GM23248 (cell line): Measurements from ENCODE around the gene MVP. TPM values are rescaled to one million over a fixed set of nuclear protein-coding genes. Genes with fewer than 3 reads are reported as not detected.
"Not testable (repeated sequence)": the region's sequence is repeated elsewhere in the genome, so short reads cannot be mapped to it uniquely, and the experiment has no call there.

Experiments used
- DNase-seq: peaks from one replicate; pipeline ENCODE4 v3.0.0-alpha.2; 2015
- H2AFZ ChIP-seq: fragments of 200-600 bp; sonication (generic); 2 replicates; pipeline ENCODE4 v1.6.1; 2016; ENCODE audit warnings: antibody characterized with exemption
- H3F3A ChIP-seq: fragments of 200-600 bp; sonication (generic); 2 replicates; pipeline ENCODE4 v1.6.1; 2016; ENCODE audit warnings: mild to moderate bottlenecking, antibody characterized with exemption, mixed run types; ENCODE audit not compliant: insufficient read depth
- H3K27ac ChIP-seq: fragments of 200-600 bp; sonication (generic); 2 replicates; pipeline ENCODE4 v1.5.1; 2016; ENCODE audit warnings: mild to moderate bottlenecking
- H3K27me3 ChIP-seq: fragments of 200-600 bp; sonication (generic); replicated peaks from 2 replicates; pipeline ENCODE4 v1.6.1; 2016; ENCODE audit warnings: mild to moderate bottlenecking; ENCODE audit not compliant: insufficient read depth
- H3K36me3 ChIP-seq: fragments of 200-600 bp; sonication (generic); 2 replicates; pipeline ENCODE4 v1.6.1; 2016; ENCODE audit warnings: low read depth, mild to moderate bottlenecking
- H3K4me1 ChIP-seq: fragments of 200-600 bp; sonication (generic); 2 replicates; pipeline ENCODE4 v1.6.1; 2016; ENCODE audit warnings: mild to moderate bottlenecking; ENCODE audit not compliant: insufficient read depth
- H3K4me2 ChIP-seq: fragments of 200-600 bp; sonication (generic); one replicate; pipeline ENCODE4 v1.6.1; 2016; ENCODE audit warnings: mild to moderate bottlenecking; ENCODE audit not compliant: unreplicated experiment
- H3K4me3 ChIP-seq: fragments of 200-600 bp; sonication (generic); 2 replicates; pipeline ENCODE4 v1.5.1; 2016; ENCODE audit warnings: mild to moderate bottlenecking
- H3K79me2 ChIP-seq: fragments of 200-600 bp; sonication (generic); 2 replicates; pipeline ENCODE4 v1.6.1; 2016; ENCODE audit warnings: mild to moderate bottlenecking; ENCODE audit not compliant: insufficient read depth
- H3K9ac ChIP-seq: fragments of 200-600 bp; sonication (generic); 2 replicates; pipeline ENCODE4 v1.6.1; 2016; ENCODE audit warnings: mild to moderate bottlenecking
- H3K9me2 ChIP-seq: fragments of 200-600 bp; sonication (generic); 2 replicates; pipeline ENCODE4 v1.6.1; 2016; ENCODE audit warnings: mixed run types, mild to moderate bottlenecking, moderate library complexity; ENCODE audit not compliant: insufficient read depth
- H3K9me3 ChIP-seq: fragments of 200-600 bp; sonication (generic); one replicate; pipeline ENCODE4 v1.6.1; 2017; ENCODE audit warnings: low read depth
- H4K20me1 ChIP-seq: fragments of 200-600 bp; sonication (generic); 2 replicates; pipeline ENCODE4 v1.6.0; 2016; ENCODE audit not compliant: insufficient read depth
- EZH2 ChIP-seq: fragments of 200-600 bp; sonication (generic); IDR thresholded peaks from 2 replicates; pipeline ENCODE4 v1.6.1; 2018; ENCODE audit warnings: antibody characterized with exemption, mild to moderate bottlenecking; ENCODE audit not compliant: insufficient read depth, poor library complexity, severe bottlenecking
- EZH2phosphoT487 ChIP-seq: fragments of 200-600 bp; sonication (generic); IDR thresholded peaks from 2 replicates; pipeline ENCODE4 v1.6.1; 2018; ENCODE audit warnings: antibody characterized with exemption, moderate library complexity, mild to moderate bottlenecking, low read depth; ENCODE audit not compliant: insufficient read depth
- WGBS, 2 experiments: methylation state at CpG; one replicate each; pipeline ENCODE4 v1.1.6; 2015 to 2017; ENCODE audit warnings: low lambda C conversion rate in 2 of 2, low coverage in 1 of 2; ENCODE audit errors: missing lambda C conversion rate in 2 of 2; 5-methylcytosine and 5-hydroxymethylcytosine counted together
- in situ Hi-C: fragments of 300-500 bp; cut with MboI; formaldehyde crosslinking; loops from 2 replicates; pipeline ENCODE4 v1.15.0; 2020
- polyA plus RNA-seq: library from polyadenylated mRNA; unstranded; fragments of >200 nt; fragmentation: Nextera tagmentation; extraction: Ambion mirVana; gene quantifications from 2 replicates; pipeline ENCODE4 v1.2.1, GENCODE V29; 2016
- total RNA-seq: library from RNA; depleted of rRNA; stranded (reverse); fragments of >200 nt; shearing (Covaris generic); gene quantifications from 2 replicates; pipeline ENCODE4 v1.2.3, GENCODE V29; 2014

MVP gene
- total and polyA plus RNA-seq, 2 experiments from 2014 or later, result 230 to 272 TPM

- in situ Hi-C loops, result no loop called here
- H2AFZ ChIP-seq, result peak overlapping the region; percentile 93
- H3K27me3 ChIP-seq, result 0 out of 2 replicates have a peak, but pooled peaks cover under 1% of the 10 kb centered on the region
- DNase-seq, result peak; percentile 86
- H3K36me3 ChIP-seq, result no peaks in the 10 kb centered on the region
- no peak overlapping the region for H3K27ac ChIP-seq
- H3K9me2 ChIP-seq, result no peaks in the 10 kb centered on the region
- peak overlapping the region; percentile 24; the same call in 1 of the 2 replicates for H3K9ac ChIP-seq
- H3K79me2 ChIP-seq, result no peaks in the 10 kb centered on the region
- peak overlapping the region; percentile 78 for H3K4me2 ChIP-seq
- H3K4me1 ChIP-seq, result peaks cover 3% of the 10 kb centered on the region; the same call in 1 of the 2 replicates
- H3K4me3 ChIP-seq, result peak overlapping the region; percentile 70
- 3 to 5% methylated on average over 36 to 37 of the region's 38 CpGs for WGBS, 2 experiments
- no peaks in the 10 kb centered on the region for H4K20me1 ChIP-seq
- TF ChIP-seq EZH2, result no peak
- no peak for TF ChIP-seq EZH2phosphoT487
- no peaks in the 10 kb centered on the region for H3K9me3 ChIP-seq
- peaks cover 5% of the 10 kb centered on the region; the same call in 1 of the 2 replicates for H3F3A ChIP-seq
Observed at GRCh38 chr16:29784901-29785500, 35.3 kb upstream of the MVP start.

DNA sequence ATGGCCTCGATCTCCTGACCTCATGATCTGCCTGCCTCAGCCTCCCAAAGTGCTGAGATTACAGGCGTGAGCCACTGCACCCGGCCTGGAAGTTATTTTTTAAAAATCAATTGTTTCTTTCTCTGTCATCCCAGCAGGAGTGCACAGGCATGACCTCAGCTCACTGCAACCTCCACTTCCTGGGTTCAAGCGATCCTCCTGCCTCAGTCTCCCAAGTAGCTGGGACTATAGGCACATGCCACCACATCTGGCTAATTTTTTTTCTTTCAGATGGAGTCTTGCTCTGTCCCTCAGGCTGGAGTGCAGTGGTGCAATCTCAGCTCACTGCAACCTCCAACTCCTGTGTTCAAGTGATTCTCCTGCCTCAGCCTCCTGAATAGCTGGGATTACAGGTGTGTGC is 33.1 kb upstream of the MVP start:
- H3K4me1 ChIP-seq, H3K36me3 ChIP-seq, H3K4me2 ChIP-seq, H3F3A ChIP-seq, H4K20me1 ChIP-seq, H3K4me3 ChIP-seq, H3K27me3 ChIP-seq, in situ Hi-C loops, H3K9me3 ChIP-seq, H3K9ac ChIP-seq, H2AFZ ChIP-seq, DNase-seq, H3K9me2 ChIP-seq, H3K27ac ChIP-seq: not testable (repeated sequence)
- WGBS, 2 experiments, result 85% methylated on average over 4 of the region's 4 CpGs
- H3K79me2 ChIP-seq, result peaks cover 16% of the 10 kb centered on the region

DNA sequence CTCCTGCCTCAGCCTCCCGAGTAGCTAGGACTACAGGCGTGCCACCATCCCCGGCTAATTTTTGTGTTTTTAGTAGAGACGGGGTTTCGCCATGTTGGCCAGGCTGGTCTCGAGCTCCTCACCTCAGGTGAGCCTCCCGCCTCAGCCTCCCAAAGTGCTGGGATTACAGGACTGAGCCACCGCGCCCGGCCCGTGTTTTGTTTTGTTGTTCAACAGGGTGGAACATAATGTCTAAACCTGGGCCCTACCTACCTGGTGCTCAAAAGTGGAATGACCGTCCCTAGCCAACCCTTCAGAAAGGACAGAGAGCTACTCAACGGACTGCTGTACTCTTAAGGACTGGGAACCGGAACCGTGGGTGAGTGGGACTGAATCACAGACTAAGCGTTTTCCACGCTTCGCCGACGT is 30.5 kb upstream of the MVP start:
- H4K20me1 ChIP-seq, result no peaks in the 10 kb centered on the region
- TF ChIP-seq EZH2 (no peak), EZH2phosphoT487 (no peak)
- peak overlapping the region; percentile 100 for H2AFZ ChIP-seq
- no peaks in the 10 kb centered on the region for H3K36me3 ChIP-seq
- H3K27ac ChIP-seq, result peak overlapping the region; percentile 81
- peak overlapping the region; percentile 83 for H3K9ac ChIP-seq
- H3K79me2 ChIP-seq, result peaks cover 42% of the 10 kb centered on the region
- in situ Hi-C loops, result no loop called here
- no peak for DNase-seq
- 56 to 64% methylated on average over 17 to 20 of the region's 20 CpGs for WGBS, 2 experiments
- H3K4me1 ChIP-seq, result peaks cover 9% of the 10 kb centered on the region; the same call in 1 of the 2 replicates
- no peaks in the 10 kb centered on the region for H3K27me3 ChIP-seq
- H3K9me3 ChIP-seq, result no peaks in the 10 kb centered on the region
- peak overlapping the region; percentile 88 for H3K4me2 ChIP-seq
- H3K4me3 ChIP-seq, result peak overlapping the region; percentile 84
- H3K9me2 ChIP-seq, result no peaks in the 10 kb centered on the region
- H3F3A ChIP-seq, result peaks cover 5% of the 10 kb centered on the region; the same call in 1 of the 2 replicates

DNA sequence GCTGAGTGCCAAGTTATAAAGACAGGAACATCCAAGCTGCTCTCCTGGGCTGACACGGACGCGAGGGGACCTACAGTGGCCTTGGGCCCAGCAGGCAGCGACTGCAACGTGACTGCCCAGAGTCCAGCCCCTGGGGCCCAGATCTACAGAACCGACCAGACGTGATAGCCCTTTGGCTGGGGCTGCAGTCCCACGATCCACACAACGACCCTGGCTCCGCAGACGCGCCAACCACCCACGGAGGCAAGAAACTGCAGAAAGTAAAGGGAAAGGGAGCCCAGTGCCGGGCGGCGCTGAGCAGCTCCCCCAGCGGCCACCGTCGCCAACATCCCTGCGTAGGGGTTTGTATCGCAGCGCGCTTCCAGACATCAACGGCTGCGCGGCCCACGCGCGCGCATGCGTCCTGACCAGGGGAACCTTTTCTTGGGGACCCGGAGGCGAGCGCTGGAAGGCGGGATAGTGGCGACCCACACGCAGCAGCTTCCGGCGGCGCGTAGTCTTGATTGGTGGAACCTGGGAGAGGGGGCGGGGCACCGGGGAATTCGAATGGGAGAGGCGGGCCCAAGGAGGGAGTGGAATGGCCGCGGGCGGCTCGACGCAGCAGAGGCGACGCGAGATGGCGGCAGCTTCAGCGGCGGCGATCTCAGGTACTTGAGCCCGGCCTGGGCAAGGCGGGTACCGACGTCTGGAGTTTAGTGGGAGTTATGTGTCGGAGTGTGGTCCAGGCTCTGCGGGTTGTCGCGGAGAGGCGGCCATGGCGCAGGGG is 29.9 kb upstream of the MVP start, which contains the start of gene KIF22:
Gene KIF22, plus strand, starts transcription at position 569 of the 766 bp plus-strand sequence. Its CDS starts 9 bp downstream, at position 578.
- H2AFZ ChIP-seq, result peak within 1 kb of the TSS; percentile 100
- H3K27ac ChIP-seq, result peak within 1 kb of the TSS; percentile 81
- H3K9me2 ChIP-seq, result no peaks in the 10 kb centered on the region
- DNase-seq, result peak; percentile 100
- no peaks in the 10 kb centered on the region for H3K36me3 ChIP-seq
- peaks cover 48% of the 10 kb centered on the region for H3K79me2 ChIP-seq
- TF ChIP-seq EZH2 (no peak), EZH2phosphoT487 (no peak)
- 0 to 2% methylated on average over 61 to 67 of the region's 67 CpGs for WGBS, 2 experiments
- peaks cover 9% of the 10 kb centered on the region; the same call in 1 of the 2 replicates for H3K4me1 ChIP-seq
- no peaks in the 10 kb centered on the region for H3K9me3 ChIP-seq
- peak within 1 kb of the TSS; percentile 84 for H3K4me3 ChIP-seq
- H3K27me3 ChIP-seq, result no peaks in the 10 kb centered on the region
- no peaks in the 10 kb centered on the region for H4K20me1 ChIP-seq
- peak within 1 kb of the TSS; percentile 86 for H3K9ac ChIP-seq
- in situ Hi-C loops, result no loop called here
- peak within 1 kb of the TSS; percentile 88 for H3K4me2 ChIP-seq
- H3F3A ChIP-seq, result peaks cover 5% of the 10 kb centered on the region; the same call in 1 of the 2 replicates
